Aorta (tissue), 5 donors: ENCODE results near the gene LILRA1. TPM values are rescaled to one million over a fixed set of nuclear protein-coding genes. Genes with fewer than 3 reads are reported as not detected.
"Not testable (repeated sequence)": the region's sequence is repeated elsewhere in the genome, so short reads cannot be mapped to it uniquely, and the experiment has no call there.

Experiments used
- ATAC-seq: fragments of 200-7000 bp; cut with Tn5 transposase; one replicate; pipeline ENCODE4 v1.9.1; 2022; ENCODE audit warnings: moderate library complexity; ENCODE audit not compliant: low FRiP score
- DNase-seq, 2 donors: peaks; one replicate each; pipeline ENCODE4 v3.0.0-alpha.2; 2020
- H3K27ac ChIP-seq, 2 donors: one replicate each; pipeline ENCODE4 v1.5.1; 2013; ENCODE audit warnings: low read length in 2 of 2, mild to moderate bottlenecking in 2 of 2, moderate library complexity in 2 of 2, control low read depth in 1 of 2, inconsistent platforms in 1 of 2, low read depth in 1 of 2
- H3K27me3 ChIP-seq, 2 donors: one replicate each; pipeline ENCODE4 v1.6.1; 2013; ENCODE audit warnings: control low read depth in 1 of 2, low read length in 1 of 2, mild to moderate bottlenecking in 1 of 2, moderate library complexity in 1 of 2; ENCODE audit not compliant: insufficient read depth in 2 of 2, control insufficient read depth in 1 of 2
- H3K36me3 ChIP-seq, 2 donors: one replicate each; pipeline ENCODE4 v1.6.1; 2013; ENCODE audit warnings: control low read depth in 1 of 2, low read length in 1 of 2, mild to moderate bottlenecking in 1 of 2; ENCODE audit not compliant: insufficient read depth in 2 of 2, control insufficient read depth in 1 of 2
- H3K4me1 ChIP-seq, 2 donors: one replicate each; pipeline ENCODE4 v1.6.1; 2013; ENCODE audit warnings: low read length in 2 of 2, control low read depth in 1 of 2, mild to moderate bottlenecking in 1 of 2, moderate library complexity in 1 of 2; ENCODE audit not compliant: insufficient read depth in 2 of 2, control insufficient read depth in 1 of 2
- H3K4me3 ChIP-seq, 2 donors: one replicate each; pipeline ENCODE4 v1.5.1; 2013; ENCODE audit warnings: low read length in 2 of 2, control low read depth in 1 of 2, mild to moderate bottlenecking in 1 of 2
- H3K9me3 ChIP-seq: one replicate; pipeline ENCODE4 v1.6.1; 2013; ENCODE audit warnings: mild to moderate bottlenecking, low read length; ENCODE audit not compliant: control insufficient read depth
- WGBS, 2 donors: extraction: QIAGEN DNeasy Blood & Tissue Kit; methylation state at CpG; one replicate each; pipeline ENCODE4 v1.1.7; 2013; 5-methylcytosine and 5-hydroxymethylcytosine counted together
- intact Hi-C, 2 donors: fragments of 100-400 bp; cut with DNase I; formaldehyde crosslinking; loops; one replicate each; pipeline versions ENCODE4 v1.14.2 to v1.15.0; 2022
- long read RNA-seq, 2 donors: library from polyadenylated mRNA; unstranded; transcript quantifications; one replicate each; pipeline ENCODE4 v2.0.0, GENCODE V29; 2020 to 2021
- polyA plus RNA-seq, 2 donors: library from polyadenylated mRNA; stranded (reverse); fragments of 200-250 nt; gene quantifications; one replicate each; pipeline ENCODE4 v1.2.3, GENCODE V29; 2013
- total RNA-seq, 2 donors: library from RNA; stranded (reverse); fragmentation: NEBNext Ultra II Directional; extraction: Animal tissue kit (Norgen Biotek cat#: 25700); gene quantifications; one replicate each; pipeline ENCODE4 v1.2.1, GENCODE V29; 2021
- donor health status: healthy with polysubstance abuse.
- donor health status: Bipolar disorder and iron deficiency.
- donor health status: DM: no; HTN: no; CAD: no.
- donor health status: DM: no; HTN: no; CAD: no.
- donor health status: DM: yes; HTN: yes; CAD: no.

The LILRA1 gene
- 1 to 10 TPM; 1.4 to 2.0 TPM for total RNA-seq
- under 1 TPM; 0.08 to 0.88 TPM for polyA plus RNA-seq
- long read RNA-seq, donor 1, partial matches to known transcripts, result 1 of 2 reads
- long read RNA-seq, donor 1, other reads (novel, unspliced or antisense), result 1 of 2 reads
- long read RNA-seq, donor 2, partial matches to known transcripts, result 0 of 1 reads
- long read RNA-seq, donor 2, other reads (novel, unspliced or antisense), result 1 of 1 reads

DNA sequence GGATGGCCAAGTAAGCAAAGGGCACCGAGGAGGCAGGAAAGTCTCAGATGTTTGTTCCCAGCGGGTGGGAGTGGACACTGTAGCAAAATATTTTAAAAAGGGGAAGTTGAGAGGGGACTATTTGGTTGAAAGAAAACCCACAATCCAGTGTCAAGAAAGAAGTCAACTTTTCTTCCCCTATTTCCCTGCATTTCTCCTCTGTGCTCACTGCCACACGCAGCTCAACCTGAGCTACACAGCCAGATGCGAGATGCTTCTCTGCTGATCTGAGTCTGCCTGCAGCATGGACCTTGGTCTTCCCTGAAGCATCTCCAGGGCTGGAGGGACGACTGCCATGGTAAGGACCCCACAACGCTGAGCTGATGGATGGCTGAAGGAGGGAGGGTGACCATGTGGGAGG, at the start of gene LILRA1:
TSS of gene LILRA1 (plus strand) at position 188 of the 400 bp plus-strand sequence. CDS start 613 bp downstream, outside the sequence.
- H3K27ac ChIP-seq, H3K36me3 ChIP-seq, H3K4me1 ChIP-seq, H3K9me3 ChIP-seq, H3K4me3 ChIP-seq, H3K27me3 ChIP-seq, ATAC-seq, DNase-seq, intact Hi-C loops: not testable (repeated sequence)
- 69% methylated on average over 6 of the region's 6 CpGs for WGBS, 2 donors

GRCh38 chr19:54548806-54549205, 44.6 kb upstream of the LILRA1 start:
- Histone ChIP-seq H3K9me3 (no peaks in the 10 kb centered on the region), H3K36me3 (no peaks in the 10 kb centered on the region), H3K27ac (no peak overlapping the region), H3K4me3 (no peak overlapping the region), H3K27me3 (no peaks in the 10 kb centered on the region), H3K4me1 (no peaks in the 10 kb centered on the region)
- 80 to 85% methylated on average over 16 of the region's 16 CpGs for WGBS, 2 donors
- intact Hi-C loops, result no loop called here
- DNase-seq, result no peak
- ATAC-seq, result no peak

- WGBS, 2 donors, result 80 to 83% methylated on average over 14 of the region's 14 CpGs
- intact Hi-C loops, result no loop called here
- no peaks in the 10 kb centered on the region for H3K4me1 ChIP-seq
- H3K27ac ChIP-seq, result no peak overlapping the region
- H3K9me3 ChIP-seq, result no peaks in the 10 kb centered on the region
- H3K4me3 ChIP-seq, result no peak overlapping the region
- H3K36me3 ChIP-seq, result no peaks in the 10 kb centered on the region
- no peaks in the 10 kb centered on the region for H3K27me3 ChIP-seq
- DNase-seq (no peak), ATAC-seq (no peak)
Measured at GRCh38 chr19:54549224-54549623, 44.2 kb upstream of the LILRA1 start.

DNA sequence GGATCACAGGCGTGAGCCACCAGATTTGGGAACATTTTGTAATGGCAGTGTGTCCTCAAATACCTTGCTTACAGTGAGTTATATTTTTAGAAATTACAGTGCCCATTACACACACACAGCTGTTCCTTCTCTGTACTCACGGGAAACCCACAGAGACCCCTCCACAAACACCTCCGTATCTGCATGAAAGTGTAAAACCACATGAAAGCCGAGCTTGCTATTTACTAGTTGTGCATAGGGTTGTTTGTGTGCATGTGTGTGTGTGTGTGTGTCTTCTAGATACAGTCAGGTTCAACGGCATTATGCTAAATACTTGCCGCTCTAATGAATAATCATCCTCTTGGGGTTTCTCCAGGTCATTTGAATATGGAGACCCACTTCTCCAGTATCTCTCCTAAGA, 42.1 kb upstream of the LILRA1 start:
- H3K27ac ChIP-seq, result no peak overlapping the region
- no peaks in the 10 kb centered on the region for H3K27me3 ChIP-seq
- no peaks in the 10 kb centered on the region for H3K9me3 ChIP-seq
- DNase-seq, result no peak
- no peak for ATAC-seq
- H3K4me3 ChIP-seq, result no peak overlapping the region
- intact Hi-C loops, result no loop called here
- H3K36me3 ChIP-seq, result no peaks in the 10 kb centered on the region
- 82 to 84% methylated on average over 6 of the region's 6 CpGs for WGBS, 2 donors
- H3K4me1 ChIP-seq, result no peaks in the 10 kb centered on the region

DNA sequence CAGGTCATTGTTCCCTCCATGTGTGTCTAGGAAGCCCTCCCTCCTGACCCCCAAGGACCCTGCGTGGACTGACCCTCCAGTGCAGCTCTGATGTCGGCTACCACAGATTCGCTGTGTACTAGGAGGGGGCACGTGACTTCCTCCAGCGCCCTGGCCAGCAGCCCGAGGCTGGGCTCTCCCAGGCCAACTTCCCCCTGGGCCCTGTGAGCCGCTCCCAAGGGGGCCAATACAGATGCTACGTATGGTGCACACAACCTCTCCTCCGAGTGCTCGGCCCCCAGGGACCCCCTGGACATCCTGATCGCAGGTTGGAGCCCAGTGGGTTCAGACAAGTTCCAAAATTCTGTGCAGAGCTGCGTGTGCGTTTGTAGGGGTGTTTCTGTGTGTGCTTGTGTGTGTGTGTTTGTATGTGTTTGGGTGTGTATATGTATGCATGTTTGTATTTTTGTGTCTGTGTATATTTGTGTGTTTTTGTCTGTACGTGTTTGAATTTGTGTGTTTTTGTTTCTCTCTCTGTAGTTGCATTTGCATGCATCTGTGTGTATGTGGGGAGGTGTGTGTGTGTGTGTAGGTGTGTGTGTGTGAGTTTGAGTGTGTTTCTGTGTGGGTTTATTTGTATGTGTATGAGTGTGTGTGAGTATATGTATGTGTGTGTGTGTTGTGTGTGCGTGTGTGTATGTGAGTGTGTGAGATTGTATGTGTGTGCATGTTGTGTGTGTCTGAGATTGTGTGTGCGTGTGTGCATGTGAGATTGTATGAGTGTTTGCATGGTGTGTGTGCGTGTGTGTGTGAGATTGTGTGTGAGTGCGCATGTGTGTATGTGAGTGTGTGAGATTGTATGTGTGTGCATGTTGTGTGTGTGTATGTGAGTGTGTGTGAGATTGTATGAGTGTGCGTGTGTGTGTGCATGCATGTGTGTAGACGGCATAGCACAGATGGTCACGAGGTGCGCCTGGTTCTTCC, 41.2 kb upstream of the LILRA1 start:
- no peaks in the 10 kb centered on the region for H3K9me3 ChIP-seq
- WGBS, 2 donors, result 78 to 85% methylated on average over 22 of the region's 22 CpGs
- no peaks in the 10 kb centered on the region for H3K36me3 ChIP-seq
- ATAC-seq (no peak), DNase-seq (peak in 1 of 2 donors; percentile 73)
- H3K27me3 ChIP-seq, result no peaks in the 10 kb centered on the region
- H3K27ac ChIP-seq, result no peak overlapping the region
- no peaks in the 10 kb centered on the region for H3K4me1 ChIP-seq
- no peak overlapping the region for H3K4me3 ChIP-seq
- intact Hi-C loops, result no loop called here

GRCh38 chr19:54552913-54553310, 40.5 kb upstream of the LILRA1 start:
- intact Hi-C loops, result no loop called here
- 82 to 86% methylated on average over 15 of the region's 15 CpGs for WGBS, 2 donors
- Histone ChIP-seq H3K9me3 (no peaks in the 10 kb centered on the region), H3K27me3 (no peaks in the 10 kb centered on the region), H3K27ac (no peak overlapping the region), H3K36me3 (no peaks in the 10 kb centered on the region), H3K4me3 (no peak overlapping the region), H3K4me1 (no peaks in the 10 kb centered on the region)
- ATAC-seq (no peak), DNase-seq (no peak)

- Histone ChIP-seq H3K9me3 (no peaks in the 10 kb centered on the region), H3K4me3 (no peak overlapping the region), H3K36me3 (no peaks in the 10 kb centered on the region), H3K27me3 (no peaks in the 10 kb centered on the region), H3K4me1 (no peaks in the 10 kb centered on the region), H3K27ac (no peak overlapping the region)
- DNase-seq, result no peak
- WGBS, 2 donors, result 62 to 89% methylated on average over 10 of the region's 10 CpGs
- intact Hi-C loops, result no loop called here
- no peak for ATAC-seq
Measured at GRCh38 chr19:54554006-54554405, 39.4 kb upstream of the LILRA1 start.

GRCh38 chr19:54554896-54555295, 38.5 kb upstream of the LILRA1 start:
- WGBS, 2 donors, result 82 to 89% methylated on average over 16 of the region's 16 CpGs
- ATAC-seq (no peak), DNase-seq (no peak)
- Histone ChIP-seq H3K27me3 (no peaks in the 10 kb centered on the region), H3K27ac (no peak overlapping the region), H3K4me1 (no peaks in the 10 kb centered on the region), H3K4me3 (no peak overlapping the region), H3K36me3 (no peaks in the 10 kb centered on the region), H3K9me3 (no peaks in the 10 kb centered on the region)
- intact Hi-C loops, result no loop called here

GRCh38 chr19:54556194-54556593, 37.2 kb upstream of the LILRA1 start:
- no peak overlapping the region for H3K4me3 ChIP-seq
- no peaks in the 10 kb centered on the region for H3K4me1 ChIP-seq
- no peaks in the 10 kb centered on the region for H3K9me3 ChIP-seq
- ATAC-seq (no peak), DNase-seq (no peak)
- H3K27ac ChIP-seq, result no peak overlapping the region
- H3K36me3 ChIP-seq, result no peaks in the 10 kb centered on the region
- intact Hi-C loops, result no loop called here
- 72 to 75% methylated on average over 1 of the region's 1 CpG for WGBS, 2 donors
- no peaks in the 10 kb centered on the region for H3K27me3 ChIP-seq
